IPS-NIHi7 (cell line): ENCODE data around the gene IL1B.
"Not testable (repeated sequence)": the region's sequence is repeated elsewhere in the genome, so short reads cannot be mapped to it uniquely, and the experiment has no call there.

ENCODE experiments used
- DNase-seq: peaks from one replicate; pipeline ENCODE4 v3.0.0; 2012; ENCODE audit warnings: mixed read lengths; ENCODE audit errors: extremely low spot score

Gene IL1B

DNA sequence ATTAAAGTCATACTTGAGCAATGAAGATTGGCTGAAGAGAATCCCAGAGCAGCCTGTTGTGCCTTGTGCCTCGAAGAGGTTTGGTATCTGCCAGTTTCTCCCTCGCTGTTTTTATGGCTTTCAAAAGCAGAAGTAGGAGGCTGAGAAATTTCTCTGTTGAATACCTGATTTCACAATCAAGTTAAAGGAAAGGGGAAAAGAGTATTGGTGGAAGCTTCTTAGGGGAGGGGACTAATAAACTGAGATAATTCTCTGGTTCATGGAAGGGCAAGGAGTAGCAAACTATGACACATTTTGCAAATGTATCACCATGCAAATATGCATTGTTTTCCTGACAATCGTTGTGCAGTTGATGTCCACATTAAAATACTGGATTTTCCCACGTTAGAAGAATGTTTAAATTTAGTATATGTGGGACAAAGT is at the start of gene IL1B:
Gene IL1B (minus strand): TSS at position 85 of the 423 bp plus-strand sequence. CDS start 550 bp downstream, outside the sequence.
- no peak for DNase-seq

DNA sequence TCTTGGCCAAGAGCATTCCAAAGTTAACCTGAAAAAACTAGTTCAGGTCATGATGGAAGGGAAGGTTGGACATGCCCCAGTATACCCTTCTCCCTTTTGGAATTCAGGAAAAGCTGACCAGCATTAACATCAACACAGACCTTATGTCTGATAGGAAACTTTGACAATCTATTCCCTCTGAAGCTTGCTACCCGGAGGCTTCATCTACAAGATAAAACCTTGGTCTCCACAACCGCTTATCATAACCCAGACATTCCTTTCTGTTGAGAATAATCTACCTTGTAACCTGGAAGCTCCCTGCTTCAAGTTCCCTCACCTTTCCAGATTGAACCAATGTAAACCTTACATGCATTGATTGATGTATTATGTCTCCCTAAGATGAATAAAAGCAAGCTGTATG is 49.7 kb upstream of the IL1B start:
- no peak for DNase-seq

- no peak for DNase-seq
These were observed 48.9 kb upstream of the IL1B start for GRCh38 chr2:112885506-112885902.

DNA sequence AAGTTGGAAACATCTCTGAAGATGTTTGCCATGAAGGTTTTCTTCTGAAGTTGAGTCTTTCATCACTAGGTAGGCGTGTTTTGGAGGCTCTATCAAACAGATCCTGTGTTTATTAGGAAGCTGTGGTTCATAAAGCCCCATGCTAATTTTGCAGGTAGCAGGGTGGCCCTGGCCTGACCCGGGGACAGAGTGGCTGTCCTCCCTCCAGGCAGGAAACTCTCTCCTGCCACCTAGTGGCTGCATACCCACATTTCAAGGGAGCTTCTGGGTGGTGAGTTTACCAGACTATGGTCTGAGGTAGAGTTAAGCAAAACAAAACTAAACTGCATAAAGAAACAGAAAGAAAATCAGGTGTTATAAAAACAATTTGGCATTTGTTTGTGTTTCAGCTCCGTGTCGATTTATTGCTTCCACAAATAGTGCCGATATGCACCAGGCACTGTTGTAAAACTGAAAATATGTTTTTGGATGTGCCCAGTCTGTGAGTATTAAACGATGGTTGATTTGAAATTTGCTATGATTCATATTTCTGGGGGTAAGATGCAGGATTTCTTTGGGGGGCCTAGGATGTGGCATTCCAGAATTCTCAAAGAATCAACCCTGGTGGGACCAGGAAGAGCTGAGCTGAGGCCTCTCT is 48.4 kb upstream of the IL1B start:
- peak; percentile 96 for DNase-seq

DNA sequence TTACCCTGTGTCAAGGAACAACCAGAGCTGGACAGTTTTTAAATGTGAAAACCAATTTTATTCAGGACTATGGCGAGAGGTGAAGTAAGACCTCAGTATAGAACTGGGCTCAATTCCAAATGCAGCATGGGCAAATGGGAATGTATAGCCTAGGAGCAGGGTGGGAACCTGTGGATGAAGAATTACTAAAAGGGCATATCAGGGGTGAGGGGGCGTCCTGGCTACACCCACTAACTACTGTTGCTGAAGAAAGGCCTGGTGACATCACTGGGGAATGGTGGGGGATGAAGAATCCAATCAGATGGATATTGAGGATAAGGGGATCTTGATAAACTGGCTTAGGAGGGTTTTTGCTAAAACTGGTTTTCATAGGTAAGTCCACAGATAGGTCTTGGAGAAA is 47.1 kb upstream of the IL1B start:
- DNase-seq: no peak

DNA sequence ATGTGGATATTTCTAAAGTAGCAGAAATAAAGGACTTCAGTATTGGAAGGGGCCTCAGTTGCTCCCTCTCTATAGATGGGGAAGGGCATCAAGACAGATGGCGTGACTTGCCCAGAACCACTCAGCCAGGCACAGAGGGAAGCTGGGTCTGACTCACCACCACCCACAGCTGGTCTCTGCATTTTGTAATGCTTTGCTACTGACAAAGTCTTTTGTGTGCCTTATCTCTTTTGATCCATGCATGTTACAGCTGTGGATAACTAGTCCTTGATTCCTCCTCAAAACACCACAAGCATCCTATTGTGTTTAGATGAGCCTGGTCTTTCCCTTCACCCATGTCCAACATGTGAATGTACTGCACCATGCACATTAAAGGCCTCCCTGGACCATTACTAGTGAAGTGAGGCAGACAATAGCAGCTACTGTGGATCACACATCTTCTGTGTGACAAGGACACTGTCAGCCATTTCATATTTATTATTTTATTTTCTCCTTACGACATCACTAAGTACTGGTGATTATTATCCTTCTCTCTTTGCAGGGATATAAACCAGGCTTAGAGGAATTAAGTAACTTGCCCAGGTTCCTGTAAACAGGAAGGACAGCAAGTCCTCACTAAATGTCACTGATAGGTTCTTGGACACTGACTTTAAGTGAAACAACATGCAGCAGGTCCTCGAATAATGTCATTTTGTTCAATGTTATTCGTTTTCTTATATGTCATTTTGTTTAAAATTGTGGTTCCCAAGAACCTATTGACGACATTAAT is 44.8 kb upstream of the IL1B start:
- peak; percentile 38 for DNase-seq

GRCh38 chr2:112880696-112881095 is 44.1 kb upstream of the IL1B start:
- no peak for DNase-seq

GRCh38 chr2:112880091-112880531 is 43.5 kb upstream of the IL1B start:
- no peak for DNase-seq

GRCh38 chr2:112879491-112880041 is 43.0 kb upstream of the IL1B start:
- DNase-seq: no peak

DNA sequence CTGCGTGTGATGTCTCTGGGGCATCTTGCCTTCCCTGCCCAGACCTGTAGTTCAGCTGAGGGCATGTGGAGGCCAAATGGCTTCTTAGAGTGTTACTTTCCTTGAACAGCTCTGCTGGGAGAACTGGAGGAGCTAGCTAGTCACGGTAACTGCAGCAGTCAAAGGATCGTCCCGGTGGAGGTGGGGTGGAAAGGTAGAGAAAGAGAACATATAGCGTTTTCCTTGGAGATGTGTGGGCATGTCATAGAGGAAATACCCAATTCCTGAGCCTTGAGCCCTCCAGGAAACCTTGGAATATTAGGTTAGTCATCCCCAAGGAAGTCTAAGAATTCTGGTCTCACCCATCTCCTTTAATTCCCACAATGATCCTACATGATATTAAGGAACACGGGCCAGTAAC is 40.8 kb upstream of the IL1B start:
- no peak for DNase-seq

DNA sequence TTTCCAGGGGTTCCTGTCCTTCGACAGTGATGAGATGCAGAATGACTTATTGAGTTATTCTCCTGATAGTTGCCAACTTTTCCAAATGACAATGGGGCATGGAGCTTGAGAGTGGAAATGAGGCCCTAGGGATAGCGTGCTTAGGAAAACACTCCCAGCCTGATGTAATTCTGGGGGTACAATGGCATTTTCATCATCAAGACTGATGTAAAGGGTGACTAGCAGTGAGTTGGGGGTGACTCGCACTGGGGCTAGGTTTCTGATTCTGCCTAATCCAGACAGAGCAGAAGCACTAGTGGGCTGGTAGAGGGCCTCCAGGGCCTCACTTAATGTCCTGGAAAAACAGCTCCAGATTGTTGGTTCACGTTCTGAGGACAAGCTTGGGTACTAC is 40.4 kb upstream of the IL1B start:
- no peak for DNase-seq

DNA sequence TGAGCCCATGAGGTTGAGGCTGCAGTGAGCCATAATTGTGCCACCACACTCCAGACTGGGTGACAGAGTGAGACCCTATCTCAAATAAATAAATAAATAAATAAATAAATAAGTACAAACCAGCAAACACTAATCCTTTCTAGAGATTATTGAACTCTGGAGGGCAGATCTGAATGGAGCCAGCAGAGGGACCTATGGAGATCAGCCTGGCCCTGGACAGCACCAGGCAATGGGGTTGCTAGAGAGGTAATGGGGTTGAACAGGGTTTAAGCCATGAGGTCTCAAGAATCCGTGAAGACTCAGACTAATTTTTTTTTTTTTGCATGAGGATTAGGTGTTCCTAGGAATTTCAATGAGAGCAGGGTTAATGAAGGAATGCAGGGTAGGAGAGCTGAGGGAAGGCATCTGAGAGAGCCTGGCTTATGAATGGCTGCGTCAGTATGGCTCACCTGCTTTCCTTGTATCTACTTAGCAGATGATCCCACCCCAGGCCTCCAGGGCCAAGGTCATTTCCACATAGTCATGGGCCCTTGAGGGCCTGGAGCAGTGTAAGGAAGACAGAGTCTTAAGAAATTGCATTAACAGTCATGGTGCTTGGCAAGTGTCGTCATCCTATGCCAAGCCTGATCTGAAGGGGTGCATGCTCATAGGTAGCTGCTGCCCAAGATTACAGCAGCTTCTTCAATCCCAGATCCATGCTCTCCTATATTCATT is 39.8 kb upstream of the IL1B start:
- DNase-seq: no peak

- no peak for DNase-seq
These were observed 34.6 kb upstream of the IL1B start for GRCh38 chr2:112870841-112871835.

DNA sequence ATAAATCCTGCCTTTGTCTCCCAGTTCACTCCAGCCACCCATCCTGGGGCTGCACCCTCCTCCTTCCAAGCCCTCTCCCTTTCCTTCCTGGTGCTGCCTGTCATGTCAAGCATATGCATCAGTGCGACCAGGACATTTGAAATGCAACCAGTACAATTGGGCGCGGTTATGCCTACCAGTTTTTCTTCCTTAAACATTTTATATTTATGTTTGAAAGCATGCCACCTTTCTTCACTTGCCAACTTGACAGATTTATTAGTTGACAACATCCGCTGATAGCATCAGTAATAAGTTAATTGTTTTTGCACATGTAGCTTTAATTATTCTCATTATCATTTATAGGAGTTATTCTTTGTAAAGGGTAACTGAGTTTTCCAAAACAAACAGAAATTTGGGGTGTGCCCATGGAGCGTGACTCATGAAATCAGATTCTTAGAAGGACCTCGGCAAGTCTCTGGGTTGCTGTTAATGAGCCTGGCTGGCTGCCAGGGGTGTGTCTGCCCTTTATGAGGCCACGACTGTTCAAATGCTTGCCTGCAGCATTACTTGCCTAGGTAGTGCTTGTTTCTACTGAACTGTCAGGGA is 32.8 kb upstream of the IL1B start:
- DNase-seq: peak; percentile 10

- DNase-seq: no peak
These were observed 31.4 kb upstream of the IL1B start for GRCh38 chr2:112867701-112868631.

DNA sequence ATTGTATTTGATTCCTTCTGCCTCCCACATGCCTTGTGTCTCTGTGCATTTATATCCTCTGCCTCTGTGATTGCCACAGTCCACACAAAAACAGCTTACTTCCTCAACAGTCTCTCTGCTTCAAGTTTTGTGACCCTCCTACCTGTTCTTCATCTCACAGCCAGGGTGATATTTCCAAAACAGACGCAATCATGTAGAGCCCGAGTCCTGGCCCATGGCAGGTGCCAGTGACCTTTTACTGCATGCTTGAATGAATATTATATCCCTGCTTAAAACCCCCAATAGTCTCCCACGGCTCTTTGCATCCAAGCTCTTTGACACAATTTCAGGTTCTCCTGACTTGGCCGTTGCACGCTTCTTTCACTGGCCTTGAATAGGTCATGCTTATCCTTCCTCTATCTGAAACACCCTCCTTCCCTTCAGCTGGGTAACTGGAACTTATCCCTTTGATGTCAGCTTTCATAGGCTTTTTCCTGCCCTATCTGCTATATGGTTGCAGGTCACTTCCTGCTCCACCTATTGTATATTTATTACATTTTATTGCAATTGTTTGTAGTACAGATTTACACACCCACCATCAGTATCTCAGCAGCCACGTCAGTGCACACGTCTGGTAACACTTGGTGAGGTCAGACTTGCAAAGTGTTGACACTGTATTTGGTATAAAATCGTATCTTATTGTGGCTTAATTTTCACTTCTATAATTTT is 29.7 kb upstream of the IL1B start:
- DNase-seq: no peak

- DNase-seq: no peak
These were observed 27.5 kb upstream of the IL1B start for GRCh38 chr2:112864072-112864471.

- DNase-seq: not testable (repeated sequence)
These were observed 23.0 kb upstream of the IL1B start for GRCh38 chr2:112859406-112860183.
